GM19193 (cell line): ENCODE measurements around the gene PDE8B.

Source experiments
- POLR2A ChIP-seq: IDR thresholded peaks from 4 replicates; pipeline ENCODE4 v1.6.1; 2011; ENCODE audit not compliant: insufficient read depth, insufficient read length; ENCODE audit errors: extremely low read depth

Gene PDE8B

DNA sequence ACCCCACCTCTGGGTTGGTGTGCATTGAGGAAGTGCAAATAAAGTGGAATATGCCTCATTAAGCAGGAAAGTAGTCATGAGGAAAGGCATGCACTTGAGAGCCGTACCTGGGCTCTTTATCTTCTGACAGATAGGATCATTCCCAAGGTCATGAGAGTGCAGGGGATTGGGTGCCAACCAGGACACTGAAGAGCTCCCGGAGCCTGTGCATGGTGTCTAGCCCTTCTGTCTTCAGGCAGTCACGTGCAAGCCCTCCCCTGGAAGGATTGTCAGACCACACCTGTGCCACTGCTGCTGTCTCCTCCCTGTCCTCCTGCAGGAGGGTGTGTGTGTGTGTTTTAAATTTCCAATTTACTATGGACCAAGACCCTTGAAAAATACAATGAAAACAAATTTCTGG lies 69.6 kb downstream of the PDE8B start:
- TF ChIP-seq POLR2A: no peak

DNA sequence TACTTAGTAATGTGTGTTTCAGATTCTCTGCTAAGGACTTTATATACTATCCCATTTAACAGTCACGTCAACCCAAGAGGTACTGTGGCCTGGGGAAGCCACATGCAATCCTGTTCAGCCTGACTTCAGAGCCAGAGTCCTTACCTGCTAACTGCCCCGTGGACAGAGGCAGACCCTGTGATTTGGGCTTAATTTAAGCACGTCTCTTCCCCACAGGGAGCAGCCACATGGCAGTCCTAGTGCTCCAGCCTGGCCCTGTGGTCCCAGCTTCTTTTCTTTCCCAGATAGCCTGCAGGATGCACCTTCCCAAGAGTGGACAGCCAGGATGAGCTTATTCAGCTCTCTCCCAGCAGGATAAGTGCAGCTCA lies 71.5 kb downstream of the PDE8B start:
- no peak for TF ChIP-seq POLR2A

- no peak for TF ChIP-seq POLR2A
Measured at GRCh38 chr5:77282337-77283027, 72.0 kb downstream of the PDE8B start.

- no peak for TF ChIP-seq POLR2A
Measured at GRCh38 chr5:77285251-77285841, 74.9 kb downstream of the PDE8B start.

DNA sequence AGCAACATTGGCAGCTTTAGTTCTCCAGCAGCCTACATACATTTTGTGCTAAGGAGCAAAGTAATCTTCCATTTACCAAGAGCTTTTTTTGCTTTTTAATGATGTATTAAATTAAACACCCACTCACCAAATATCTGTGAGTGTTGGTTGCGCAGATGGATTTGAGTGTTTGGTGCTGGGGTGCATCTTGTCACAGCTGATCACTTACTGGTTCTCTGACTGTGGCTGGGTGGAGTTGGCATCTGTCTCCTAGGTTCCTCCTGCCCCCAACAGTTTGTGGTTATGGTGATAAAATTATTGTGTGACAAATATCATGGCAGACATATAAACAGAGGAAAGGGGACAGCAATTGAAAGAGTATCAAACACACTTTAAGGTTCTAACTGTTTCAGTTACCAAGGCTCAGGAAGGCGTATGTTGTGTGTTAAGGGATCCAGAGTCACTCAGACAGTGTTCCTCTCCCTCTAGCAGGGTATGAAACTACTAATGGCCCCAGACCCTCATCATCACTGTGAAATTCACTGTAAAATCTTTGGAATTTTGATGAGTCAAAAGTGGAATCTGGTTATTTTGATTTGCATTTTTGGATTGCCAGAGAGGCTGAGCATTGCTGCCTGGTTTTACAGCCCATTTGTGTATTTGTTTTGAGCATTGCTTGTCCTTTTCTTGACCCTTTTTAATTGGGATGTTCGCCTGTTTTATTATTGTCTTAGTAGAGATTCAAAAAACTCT lies 81.7 kb downstream of the PDE8B start:
- TF ChIP-seq POLR2A: no peak

DNA sequence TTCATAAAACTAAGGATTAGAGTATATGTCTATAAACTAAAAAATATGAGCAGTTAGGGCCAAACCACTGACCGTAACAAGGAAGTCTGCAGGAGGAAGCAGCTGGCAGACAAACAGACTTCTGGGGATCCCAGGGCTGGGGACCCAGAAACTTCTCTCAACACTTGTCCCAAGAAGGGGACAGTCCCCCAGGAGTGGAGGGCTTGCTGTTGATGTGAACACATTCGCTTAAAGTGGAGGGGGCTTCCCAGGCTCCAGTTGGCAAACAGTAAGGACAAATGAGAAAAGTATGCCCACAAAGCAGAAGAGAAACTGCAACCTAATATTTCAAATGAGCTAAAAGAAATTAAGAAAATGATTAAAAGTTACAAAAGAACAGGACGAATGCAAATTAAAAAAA lies 83.7 kb downstream of the PDE8B start:
- no peak for TF ChIP-seq POLR2A

DNA sequence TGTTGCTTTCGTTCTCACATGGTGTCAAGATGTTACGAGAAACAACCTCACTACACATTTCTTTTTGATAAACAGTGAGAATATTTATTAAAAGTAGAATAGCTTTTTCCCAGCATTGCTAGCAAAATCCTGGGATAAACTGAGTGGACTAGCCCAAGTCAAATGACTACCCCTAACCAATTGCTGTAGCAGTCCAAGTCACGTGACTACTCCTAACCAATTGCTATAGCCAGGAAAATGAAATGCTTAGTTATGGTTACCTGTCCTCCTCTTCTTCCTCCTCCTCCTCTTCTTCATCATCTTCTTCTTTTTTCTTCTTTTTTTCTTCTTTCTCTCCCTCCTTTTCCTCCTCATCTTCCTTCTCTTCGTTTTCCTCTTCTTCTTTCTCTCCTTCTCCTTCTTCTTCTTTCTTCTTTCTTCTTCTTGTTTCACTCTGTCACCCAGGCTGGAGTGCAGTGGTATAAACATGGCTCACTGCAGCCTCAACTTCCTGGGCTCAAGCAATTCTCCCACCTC lies 85.4 kb downstream of the PDE8B start:
- TF ChIP-seq POLR2A: no peak

GRCh38 chr5:77298146-77298545 lies 87.7 kb downstream of the PDE8B start:
- TF ChIP-seq POLR2A: no peak

DNA sequence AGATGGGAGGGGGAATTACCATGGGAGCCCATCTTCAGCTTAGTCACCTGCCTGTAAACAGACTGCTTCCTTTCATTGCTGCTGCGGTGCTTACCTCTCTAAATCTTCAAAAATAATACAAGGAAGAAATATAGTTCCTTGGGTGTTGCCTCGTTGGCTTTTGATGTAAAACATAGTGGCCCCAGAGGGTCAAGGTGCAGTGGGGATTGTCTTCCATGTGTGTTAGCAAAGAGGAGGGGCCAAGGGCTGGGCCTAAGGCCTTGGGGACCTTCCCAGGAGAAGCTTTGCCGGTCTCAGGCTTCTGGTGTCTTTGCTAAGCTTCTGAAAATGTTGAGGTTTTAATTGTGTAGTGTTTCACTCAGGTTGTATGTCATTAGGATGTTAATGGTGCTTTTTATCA lies 90.0 kb downstream of the PDE8B start:
- TF ChIP-seq POLR2A: no peak

GRCh38 chr5:77301447-77301883 lies 91.0 kb downstream of the PDE8B start:
- no peak for TF ChIP-seq POLR2A

DNA sequence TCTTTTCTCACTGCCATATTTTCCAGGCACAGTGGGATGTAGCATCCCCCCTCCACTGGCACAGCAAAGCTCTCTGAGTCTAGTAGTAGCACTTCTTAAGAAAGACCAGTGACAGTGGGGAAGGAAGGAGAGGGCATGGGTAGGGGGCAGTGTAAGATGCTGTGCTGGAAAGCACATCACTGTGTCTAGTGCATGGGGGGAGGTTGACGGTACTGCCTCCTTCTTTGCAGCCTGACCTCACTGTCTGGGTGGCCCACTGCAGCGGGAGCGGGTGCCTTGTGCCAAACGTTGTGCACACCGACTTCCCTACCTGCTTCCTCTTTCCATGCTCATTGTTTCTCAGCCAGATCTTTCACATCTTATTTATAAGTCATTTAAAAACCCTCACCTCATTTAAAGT lies 91.8 kb downstream of the PDE8B start:
- no peak for TF ChIP-seq POLR2A

DNA sequence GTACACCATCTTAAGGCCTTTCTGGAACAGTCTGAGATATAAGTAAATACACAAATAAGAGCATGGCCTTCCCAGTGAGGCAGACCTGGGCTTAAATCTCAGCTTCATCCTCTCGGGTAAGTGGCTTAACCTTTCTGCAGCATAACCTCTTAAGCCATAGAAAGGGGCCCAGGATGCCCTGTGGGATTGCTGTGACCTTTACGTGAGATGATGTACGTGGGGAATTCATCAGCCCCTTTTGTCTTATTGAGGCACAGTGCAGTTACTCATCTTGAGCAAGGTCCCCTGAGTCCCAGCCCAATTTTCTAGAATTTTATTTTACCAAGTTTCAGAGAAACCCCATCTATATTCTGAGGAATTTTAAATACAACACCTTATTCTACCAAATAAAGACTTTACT lies 92.2 kb downstream of the PDE8B start:
- TF ChIP-seq POLR2A: no peak

GRCh38 chr5:77304388-77304787 lies 93.9 kb downstream of the PDE8B start:
- TF ChIP-seq POLR2A: no peak

DNA sequence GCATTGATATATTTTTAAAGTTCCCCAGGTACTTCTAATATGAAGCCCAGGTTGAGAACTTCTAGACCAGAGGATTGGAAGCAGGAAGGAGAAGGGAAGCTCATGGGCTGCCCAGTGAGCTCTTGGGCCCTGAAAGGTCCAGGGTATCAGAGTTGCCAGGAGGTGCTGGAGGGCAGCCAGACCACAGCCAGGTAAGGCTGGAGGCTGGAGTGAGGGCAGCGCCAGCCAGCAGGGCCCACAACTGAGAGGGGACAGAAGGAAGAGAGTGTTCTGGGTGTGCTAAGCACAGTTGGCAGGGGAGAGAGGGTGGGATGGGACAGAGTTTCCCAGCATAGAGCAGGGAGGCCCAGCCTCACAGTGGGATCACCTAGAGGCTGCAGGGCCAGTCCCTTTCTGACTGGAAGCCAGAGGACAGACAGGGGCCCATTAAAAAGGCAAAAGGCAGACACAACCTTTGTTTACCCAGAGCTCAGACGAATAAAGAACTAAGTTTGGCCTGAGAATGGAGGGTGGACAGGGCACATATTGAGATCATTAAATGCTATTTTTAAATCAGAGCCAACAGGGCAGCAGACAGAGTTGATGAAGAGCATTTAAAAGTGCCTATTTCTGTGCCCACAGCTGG lies 94.9 kb downstream of the PDE8B start:
- TF ChIP-seq POLR2A: no peak

- no peak for TF ChIP-seq POLR2A
Measured at GRCh38 chr5:77305956-77306355, 95.5 kb downstream of the PDE8B start.

DNA sequence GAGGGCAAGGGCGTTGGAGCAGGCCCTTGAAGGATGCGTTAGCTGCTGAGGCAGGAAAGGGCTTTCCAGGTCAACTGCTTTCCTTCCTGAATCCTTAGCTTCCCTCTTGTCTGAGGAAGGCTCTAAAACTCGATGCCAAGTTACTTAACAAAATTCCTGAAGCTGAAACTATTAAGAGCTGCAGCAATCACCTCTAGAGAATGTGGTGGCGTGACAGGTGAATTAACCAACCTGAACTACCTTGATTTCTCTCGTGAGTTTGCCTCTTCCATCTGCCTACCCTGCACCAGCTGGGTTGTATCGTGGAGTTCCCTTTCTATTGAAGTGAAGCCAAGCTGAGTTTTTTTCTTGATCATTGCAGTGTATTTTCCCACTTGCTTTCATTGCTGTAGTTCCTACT lies 96.1 kb downstream of the PDE8B start:
- no peak for TF ChIP-seq POLR2A

- TF ChIP-seq POLR2A: no peak
Measured at GRCh38 chr5:77308154-77308960, 97.9 kb downstream of the PDE8B start.
